ENCODE data around the gene TLR2.
"Not testable (repeated sequence)": the region's sequence is repeated elsewhere in the genome, so short reads cannot be mapped to it uniquely, and the experiment has no call there.

TLR2 gene

GRCh38 chr4:153663667-153664066 is 20.4 kb upstream of the TLR2 start:
- DNase-seq, result no peak

DNA sequence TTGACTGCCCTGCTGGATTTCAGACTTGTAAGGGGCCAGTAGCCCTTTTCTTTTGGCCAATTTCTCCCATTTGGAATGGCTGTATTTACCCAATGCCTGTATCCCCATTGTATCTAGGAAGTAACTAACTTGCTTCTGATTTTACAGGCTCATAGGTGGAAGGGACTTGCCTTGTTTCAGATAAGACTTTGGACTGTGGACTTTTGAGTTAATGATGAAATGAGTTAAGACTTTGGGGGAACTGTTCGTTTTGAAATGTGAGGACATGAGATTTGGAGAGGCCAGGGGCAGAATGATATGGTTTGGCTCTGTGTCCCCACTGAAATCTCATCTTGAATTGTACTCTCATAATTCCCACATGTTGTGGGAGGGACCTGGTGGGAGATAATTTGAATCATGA is 17.6 kb upstream of the TLR2 start:
- DNase-seq, result not testable (repeated sequence)

- DNase-seq, result no peak
These were observed 15.4 kb upstream of the TLR2 start for GRCh38 chr4:153668647-153669046.

GRCh38 chr4:153669838-153670237 is 14.2 kb upstream of the TLR2 start:
- DNase-seq, result no peak

GRCh38 chr4:153676486-153676885 is 7.6 kb upstream of the TLR2 start:
- DNase-seq, result no peak

GRCh38 chr4:153676984-153677383 is 7.1 kb upstream of the TLR2 start:
- DNase-seq, result no peak

DNA sequence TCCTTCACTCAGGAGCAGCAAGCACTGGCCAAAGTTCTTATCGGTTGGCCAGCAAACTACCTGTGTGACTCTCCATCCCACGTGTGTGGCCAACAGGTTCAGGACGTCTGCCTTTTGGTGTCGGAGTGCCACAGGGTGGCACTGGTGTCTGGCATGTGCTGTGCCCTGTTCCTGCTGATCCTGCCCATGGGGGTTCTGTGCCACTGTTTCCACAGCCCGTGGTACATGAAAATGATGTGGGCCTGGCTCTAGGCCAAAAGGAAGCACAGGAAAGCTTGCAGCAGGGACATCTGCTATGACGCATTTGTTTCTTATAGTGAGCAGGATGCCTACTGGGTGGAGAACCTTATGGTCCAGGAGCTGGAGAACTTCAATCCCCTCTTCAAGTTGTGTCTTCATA is 4.6 kb upstream of the TLR2 start:
- no peak for DNase-seq

DNA sequence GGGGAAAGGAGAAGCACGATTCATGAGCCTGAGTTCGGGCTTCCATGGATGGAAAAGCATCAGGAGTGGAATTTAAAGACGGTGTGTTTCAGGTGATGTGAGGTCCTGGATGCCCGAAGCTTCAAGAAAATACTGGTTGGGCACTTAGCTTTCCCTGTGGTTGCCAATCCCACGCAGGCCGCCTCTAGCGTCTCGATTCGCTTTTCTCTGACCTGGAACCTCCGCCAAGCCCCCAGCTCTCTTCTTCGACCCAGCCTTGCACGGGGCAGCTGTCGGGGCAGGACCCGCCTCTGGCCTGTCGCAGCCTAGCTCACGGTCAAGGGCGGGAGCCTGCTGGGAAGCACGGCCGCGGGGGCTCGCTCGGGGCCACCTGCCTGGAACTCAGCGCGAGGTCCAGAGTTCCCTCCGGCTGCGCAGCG is 308 bp upstream of the TLR2 start:
- no peak for DNase-seq

DNA sequence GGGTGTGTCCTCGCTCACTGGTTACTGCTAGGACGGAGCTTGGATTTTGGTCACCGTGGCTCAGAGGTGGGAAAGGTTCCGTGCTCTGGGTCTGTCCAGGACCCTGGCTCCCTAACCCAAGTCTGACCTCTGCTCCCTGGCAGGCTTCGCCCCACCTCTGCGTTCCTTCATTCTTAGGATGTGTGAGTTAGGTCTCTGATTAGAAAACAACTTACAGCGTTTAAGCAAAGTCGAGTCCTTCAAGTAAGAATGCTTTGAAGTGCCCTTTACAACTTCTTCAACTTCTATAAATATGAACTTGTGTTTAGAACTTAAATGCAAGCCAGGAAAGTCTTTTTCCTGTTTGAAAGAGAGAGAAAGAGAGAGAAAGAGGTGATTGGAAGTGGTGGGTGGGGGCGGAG is 891 bp downstream of the TLR2 start:
- no peak for DNase-seq

DNA sequence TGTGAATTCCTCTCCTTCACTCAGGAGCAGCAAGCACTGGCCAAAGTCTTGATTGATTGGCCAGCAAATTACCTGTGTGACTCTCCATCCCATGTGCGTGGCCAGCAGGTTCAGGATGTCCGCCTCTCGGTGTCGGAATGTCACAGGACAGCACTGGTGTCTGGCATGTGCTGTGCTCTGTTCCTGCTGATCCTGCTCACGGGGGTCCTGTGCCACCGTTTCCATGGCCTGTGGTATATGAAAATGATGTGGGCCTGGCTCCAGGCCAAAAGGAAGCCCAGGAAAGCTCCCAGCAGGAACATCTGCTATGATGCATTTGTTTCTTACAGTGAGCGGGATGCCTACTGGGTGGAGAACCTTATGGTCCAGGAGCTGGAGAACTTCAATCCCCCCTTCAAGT is 20.4 kb downstream of the TLR2 start:
- DNase-seq, result no peak

DNA sequence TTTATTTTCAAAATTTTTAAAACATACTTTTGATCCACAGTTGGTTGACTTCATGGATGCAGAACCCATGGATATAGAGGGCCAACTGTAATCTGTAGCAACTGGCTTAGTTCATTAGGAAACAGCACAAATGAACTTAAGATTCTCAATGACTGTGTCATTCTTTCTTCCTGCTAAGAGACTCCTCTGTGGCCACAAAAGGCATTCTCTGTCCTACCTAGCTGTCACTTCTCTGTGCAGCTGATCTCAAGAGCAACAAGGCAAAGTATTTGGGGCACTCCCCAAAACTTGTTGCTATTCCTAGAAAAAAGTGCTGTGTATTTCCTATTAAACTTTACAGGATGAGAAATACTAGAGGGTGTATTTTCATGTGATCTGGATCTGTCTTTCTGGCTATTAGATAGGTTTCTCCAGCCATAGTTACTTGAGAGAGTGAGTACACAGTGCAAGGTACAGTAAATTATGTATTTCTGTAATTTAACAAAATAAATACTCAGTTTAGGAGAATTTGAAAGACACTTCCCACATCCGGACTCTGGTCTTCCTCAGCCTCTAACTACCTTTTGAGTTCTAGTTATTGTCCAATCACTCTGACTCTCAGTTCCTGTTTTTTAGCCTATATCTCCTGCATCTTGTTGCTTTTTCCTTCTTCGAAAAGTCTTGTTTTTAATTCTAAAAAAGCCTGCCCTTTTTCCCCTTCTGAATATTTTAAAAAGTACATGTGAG is 21.8 kb downstream of the TLR2 start:
- no peak for DNase-seq

GRCh38 chr4:153706519-153706918 is 22.4 kb downstream of the TLR2 start:
- no peak for DNase-seq

DNA sequence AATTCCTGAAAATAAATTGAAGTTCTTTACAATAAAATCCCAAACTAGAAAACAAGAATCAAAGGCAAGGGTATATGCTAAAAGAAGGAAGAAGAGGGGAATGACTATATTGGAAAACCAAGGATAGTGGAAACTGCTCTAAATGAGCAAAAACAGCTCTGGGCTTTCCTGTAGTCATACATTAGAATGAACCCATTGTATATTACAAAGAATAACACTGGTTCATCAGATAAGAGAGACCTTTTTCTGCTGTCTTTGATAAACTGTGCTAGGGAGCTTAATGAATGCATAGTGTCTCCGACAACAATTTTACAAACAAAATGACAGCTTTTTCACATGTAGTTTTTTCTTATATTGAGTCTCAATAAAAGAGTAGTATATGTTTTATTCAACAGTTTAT is 26.6 kb downstream of the TLR2 start:
- DNase-seq, result no peak

DNA sequence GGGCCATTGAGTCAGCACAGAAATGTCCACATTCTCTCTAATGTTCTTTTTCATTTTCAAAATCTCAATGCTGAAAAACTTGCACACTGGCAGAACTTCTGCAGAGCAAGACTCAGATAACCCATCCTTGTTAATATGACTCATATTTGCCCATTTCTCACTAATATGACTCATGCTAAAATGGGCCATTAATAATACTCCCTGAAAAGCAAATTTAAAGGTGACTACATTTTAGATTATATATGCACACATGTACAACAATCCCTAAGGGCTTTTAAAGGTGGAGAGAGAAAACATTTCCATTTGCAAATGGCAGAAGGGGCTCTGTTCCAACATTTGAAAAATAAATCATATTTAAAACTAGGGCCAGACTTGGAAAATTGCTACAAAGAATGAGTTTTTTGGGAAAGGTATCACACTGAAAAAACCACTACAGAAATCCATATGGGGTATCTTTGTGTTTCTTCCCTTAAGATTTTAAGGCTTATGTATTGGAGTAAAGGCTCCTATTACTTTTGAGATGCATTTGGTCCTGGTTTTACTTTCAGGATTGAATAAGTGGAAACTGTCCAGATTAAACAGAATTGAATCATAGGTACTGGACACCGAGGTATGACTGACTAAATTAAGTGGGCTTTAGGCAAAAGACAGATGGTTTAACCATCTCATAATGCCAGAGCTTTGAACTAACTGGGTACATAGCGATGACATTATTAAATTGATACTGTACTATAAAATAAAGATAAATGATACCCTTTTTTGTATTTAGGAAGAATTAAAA is 30.0 kb downstream of the TLR2 start:
- DNase-seq, result no peak

GRCh38 chr4:153722036-153722435 is 38.0 kb downstream of the TLR2 start:
- no peak for DNase-seq

DNA sequence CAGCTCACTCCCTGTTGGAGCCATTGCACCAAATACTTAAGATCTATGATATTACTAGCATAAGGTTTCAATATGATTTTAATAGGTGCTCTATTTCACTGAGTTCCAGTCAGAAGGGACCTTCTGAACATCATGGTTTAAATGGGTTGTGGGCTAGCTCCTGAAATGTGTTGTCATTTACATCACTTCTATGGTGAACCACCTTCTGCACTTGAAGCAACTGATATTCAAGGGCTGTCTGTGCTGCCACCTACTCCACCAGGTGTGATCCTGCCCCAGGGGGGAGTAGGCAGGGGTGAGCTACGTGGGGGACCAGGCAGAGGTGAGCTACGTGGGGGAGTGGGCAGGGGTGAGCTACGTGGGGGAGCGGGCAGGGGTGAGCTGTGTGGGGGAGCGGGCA is 40.5 kb downstream of the TLR2 start:
- DNase-seq, result no peak

- DNase-seq, result no peak
These were observed 41.2 kb downstream of the TLR2 start for GRCh38 chr4:153725136-153725830.

- no peak for DNase-seq
These were observed 41.7 kb downstream of the TLR2 start for GRCh38 chr4:153725831-153726154.

GRCh38 chr4:153728151-153728550 is 44.1 kb downstream of the TLR2 start:
- no peak for DNase-seq

DNA sequence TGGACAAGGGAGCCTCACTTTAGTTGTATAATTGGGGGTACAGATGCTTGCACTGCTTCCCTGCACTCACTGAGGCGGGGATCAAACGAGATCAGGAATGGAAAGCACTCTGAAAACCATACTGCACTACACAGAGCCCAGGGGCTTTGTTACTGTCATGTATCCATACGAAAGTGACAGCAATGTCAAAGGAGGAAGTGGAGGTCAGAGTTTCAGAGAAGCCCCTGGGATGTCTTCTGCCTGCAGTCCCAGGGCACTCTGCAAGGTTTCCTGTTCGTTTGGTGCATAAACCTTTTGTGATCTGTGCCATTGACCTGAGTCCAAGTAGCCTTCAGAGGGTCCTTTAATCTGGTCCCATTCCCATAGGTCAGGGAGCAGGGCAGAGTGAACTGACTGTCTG is 44.6 kb downstream of the TLR2 start:
- DNase-seq, result no peak

DNA sequence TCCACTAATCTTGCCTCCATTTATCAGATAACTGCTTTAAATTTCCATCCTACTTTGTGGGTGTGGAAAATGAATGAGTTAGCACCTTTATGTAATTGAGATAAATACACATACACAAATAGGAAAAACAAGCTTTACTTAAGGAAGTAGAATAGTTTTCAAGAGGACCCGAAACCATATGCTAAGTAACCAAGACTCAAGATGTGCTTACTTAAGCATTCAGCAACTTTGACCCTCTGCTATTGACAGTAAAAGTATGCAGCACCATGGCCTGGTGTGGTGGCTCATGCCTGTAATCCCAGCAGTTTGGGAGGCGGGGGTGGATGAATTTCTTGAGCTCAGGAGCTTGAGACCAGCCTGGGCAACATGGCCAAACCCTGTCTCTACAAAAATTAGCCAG is 45.8 kb downstream of the TLR2 start:
- DNase-seq, result no peak

DNA sequence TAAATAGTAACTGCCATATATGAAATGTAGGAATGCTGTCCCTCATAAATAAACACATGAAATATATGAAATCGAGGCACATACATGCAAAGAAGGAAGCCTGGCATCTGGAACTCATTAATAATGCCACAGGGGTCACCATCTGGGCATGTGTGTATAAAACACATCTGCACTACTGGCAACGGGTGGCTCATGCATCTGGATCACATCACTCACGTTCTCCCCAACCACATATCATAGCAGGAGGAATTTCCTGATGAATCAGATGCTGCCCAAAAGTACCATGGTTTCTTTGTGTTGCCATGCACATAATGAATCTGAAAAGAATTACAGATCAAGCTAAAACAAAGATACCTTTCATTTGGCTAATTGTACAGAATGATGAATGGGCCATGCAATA is 47.2 kb downstream of the TLR2 start:
- DNase-seq, result no peak

GRCh38 chr4:153733751-153734448 is 49.8 kb downstream of the TLR2 start:
- no peak for DNase-seq

Measured in activated effector memory CD4-positive, alpha-beta T cell treated with Interleukin-2 at 50 U/mL for 16 hours (primary cell).